ENCODE measurements around the gene ADGB.
A peak's percentile ranks its signal among the peaks of the same experiment; 100 is the strongest.
"Not testable (repeated sequence)": the region's sequence is repeated elsewhere in the genome, so short reads cannot be mapped to it uniquely, and the experiment has no call there.

The ADGB gene

GRCh38 chr6:146770275-146770964 lies 171.6 kb downstream of the ADGB start:
- peak; percentile 28 for DNase-seq

GRCh38 chr6:146770965-146771735 lies 172.4 kb downstream of the ADGB start:
- DNase-seq, result peak; percentile 92

GRCh38 chr6:146775220-146775619 lies 176.4 kb downstream of the ADGB start:
- DNase-seq, result no peak

- no peak for DNase-seq
Measured at GRCh38 chr6:146781836-146782235, 183.1 kb downstream of the ADGB start.

GRCh38 chr6:146785001-146785585 lies 186.3 kb downstream of the ADGB start:
- DNase-seq, result peak; percentile 57

GRCh38 chr6:146787876-146788508 lies 189.2 kb downstream of the ADGB start:
- DNase-seq, result no peak

GRCh38 chr6:146790561-146791091 lies 191.9 kb downstream of the ADGB start:
- no peak for DNase-seq

- no peak for DNase-seq
Measured at GRCh38 chr6:146791930-146792329, 193.2 kb downstream of the ADGB start.

GRCh38 chr6:146793218-146793617 lies 194.4 kb downstream of the ADGB start:
- DNase-seq, result not testable (repeated sequence)

GRCh38 chr6:146795479-146796133 lies 196.8 kb downstream of the ADGB start:
- DNase-seq, result no peak

GRCh38 chr6:146803167-146803566 lies 204.4 kb downstream of the ADGB start:
- DNase-seq, result not testable (repeated sequence)

GRCh38 chr6:146803601-146804000 lies 204.8 kb downstream of the ADGB start:
- no peak for DNase-seq

- DNase-seq, result no peak
Measured at GRCh38 chr6:146805546-146806325, 207.0 kb downstream of the ADGB start.

- DNase-seq, result not testable (repeated sequence)
Measured at GRCh38 chr6:146809014-146809413, 210.2 kb downstream of the ADGB start.

- not testable (repeated sequence) for DNase-seq
Measured at GRCh38 chr6:146812811-146813321, 214.1 kb downstream of the ADGB start.

GRCh38 chr6:146813554-146813953 lies 214.8 kb downstream of the ADGB start:
- no peak for DNase-seq

GRCh38 chr6:146814148-146814750 lies 215.5 kb downstream of the ADGB start:
- no peak for DNase-seq

- DNase-seq, result not testable (repeated sequence)
Measured at GRCh38 chr6:146815511-146816462, 217.0 kb downstream of the ADGB start.

- DNase-seq, result no peak
Measured at GRCh38 chr6:146819596-146820320, 221.0 kb downstream of the ADGB start.
